HepG2 (cell line): Measurements from ENCODE around the gene CDK2. TPM values are rescaled to one million over a fixed set of nuclear protein-coding genes. Genes with fewer than 3 reads are reported as not detected.

ENCODE experiments used
- ATAC-seq: fragments of 200-7000 bp; cut with Tn5 transposase; 3 replicates; pipeline ENCODE4 v1.9.1; 2020; ENCODE audit warnings: mild to moderate bottlenecking, moderate library complexity
- BruUV-seq: library from RNA; stranded (reverse); fragments of 400-500 nt; replicated peaks from 2 replicates; lab custom pipeline; 2021; lab: Mats Ljungman, UMichigan
- CTCF ChIA-PET: fragments of 300-600 bp; formaldehyde crosslinking; extraction: SDS; loops from one replicate; lab custom pipeline; 2021; ENCODE audit warnings: low total read pairs, inconsistent platforms, low intra/inter-chr PET ratio; lab: Yijun Ruan, JAX
- POLR2A ChIA-PET: fragments of 350-600 bp; sonication (Branson Sonifier 250); formaldehyde crosslinking; loops from one replicate; lab custom pipeline; 2020; ENCODE audit warnings: antibody characterized with exemption, inconsistent platforms; lab: Yijun Ruan, JAX
- DNase-seq: peaks from one replicate; pipeline ENCODE4 v3.0.0-alpha.2; 2015; ENCODE audit warnings: low spot score
- FAIRE-seq: peaks from 3 replicates; lab custom pipeline; 2011; peaks lifted over from hg19 to GRCh38; lab: Jason Lieb, UNC
- H2AFZ ChIP-seq: one replicate; pipeline ENCODE4 v1.6.1; 2011; ENCODE audit warnings: low read length, inconsistent platforms
- H3K27ac ChIP-seq: fragments of 300-600 bp; 3 replicates; pipeline ENCODE4 v1.8.0; 2011; ENCODE audit warnings: mixed run types, mild to moderate bottlenecking, mixed read lengths, low read length, inconsistent platforms; ENCODE audit not compliant: insufficient read depth; ENCODE audit errors: extremely low read length
- H3K27me3 ChIP-seq, 2 experiments: fragments of 200-600 bp in 1 of 2; 2 replicates in 1 of 2; 3 replicates in 1 of 2; pipeline versions ENCODE4 v1.6.0 to v1.8.0; 2011; ENCODE audit warnings: low read length in 2 of 2, mild to moderate bottlenecking in 2 of 2, moderate library complexity in 2 of 2, inconsistent platforms in 1 of 2; ENCODE audit not compliant: insufficient read depth in 2 of 2, control insufficient read depth in 1 of 2
- H3K36me3 ChIP-seq, 2 experiments: fragments of 200-600 bp in 1 of 2; replicated peaks in 1 of 2; 2 replicates in 1 of 2; 3 replicates in 1 of 2; pipeline versions ENCODE4 v1.5.1 to v1.8.0; 2011; ENCODE audit warnings: low read length in 2 of 2, inconsistent platforms in 1 of 2; ENCODE audit not compliant: insufficient read depth in 2 of 2, control insufficient read depth in 1 of 2
- H3K4me1 ChIP-seq: 2 replicates; pipeline ENCODE4 v1.5.1; 2012; ENCODE audit warnings: low read length, inconsistent platforms; ENCODE audit not compliant: insufficient read depth
- H3K4me2 ChIP-seq: 2 replicates; pipeline ENCODE4 v1.6.0; 2011; ENCODE audit warnings: low read depth, low read length, inconsistent platforms
- H3K4me3 ChIP-seq, 3 experiments: fragments of 200-600 bp in 1 of 3; sonication (generic), shearing (Covaris generic) in 1 of 3; replicated peaks in 1 of 3; 2 replicates each; pipeline ENCODE4 v1.5.1; 2011 to 2016; ENCODE audit warnings: low read length in 3 of 3, inconsistent platforms in 2 of 3, low read depth in 2 of 3, mild to moderate bottlenecking in 2 of 3, control low read depth in 1 of 3, mixed read lengths in 1 of 3; ENCODE audit not compliant: insufficient read depth in 1 of 3
- H3K79me2 ChIP-seq: one replicate; pipeline ENCODE4 v1.6.1; 2011; ENCODE audit warnings: low read length, inconsistent platforms; ENCODE audit not compliant: insufficient read depth
- H3K9ac ChIP-seq: 2 replicates; pipeline ENCODE4 v1.6.0; 2011; ENCODE audit warnings: mild to moderate bottlenecking, low read depth, low read length, inconsistent platforms; ENCODE audit not compliant: insufficient read depth
- H3K9me3 ChIP-seq: 2 replicates; pipeline ENCODE4 v1.5.1; 2012; ENCODE audit warnings: mild to moderate bottlenecking, low read length
- H4K20me1 ChIP-seq: 2 replicates; pipeline ENCODE4 v1.6.0; 2011; ENCODE audit warnings: inconsistent platforms, mild to moderate bottlenecking, low read length, moderate library complexity; ENCODE audit not compliant: insufficient read depth
- AFF4 ChIP-seq: sonication (generic); formaldehyde crosslinking; IDR thresholded peaks from 2 replicates; pipeline ENCODE4 v1.4.0; 2020; ENCODE audit warnings: missing genetic modification reagents
- ATF1 ChIP-seq: IDR thresholded peaks from 2 replicates; pipeline ENCODE4 v1.6.1; 2016; ENCODE audit warnings: mild to moderate bottlenecking, control low read depth
- CAMTA2 ChIP-seq: sonication (generic); formaldehyde crosslinking; IDR thresholded peaks from 2 replicates; pipeline ENCODE4 v1.4.0; 2020; ENCODE audit warnings: mild to moderate bottlenecking, missing genetic modification reagents, borderline replicate concordance
- ELF3 ChIP-seq: IDR thresholded peaks from 2 replicates; pipeline ENCODE4 v1.6.1; 2016; ENCODE audit warnings: missing genetic modification reagents, missing compliant biosample characterization
- KMT2A ChIP-seq: sonication (generic); formaldehyde crosslinking; IDR thresholded peaks from 2 replicates; pipeline ENCODE4 v1.4.0; 2020; ENCODE audit warnings: missing genetic modification reagents
- MXI1 ChIP-seq: IDR thresholded peaks from 3 replicates; pipeline ENCODE4 v1.6.1; 2012; ENCODE audit warnings: low read depth, low read length, inconsistent platforms, borderline replicate concordance
- NFE2 ChIP-seq: sonication (generic); formaldehyde crosslinking; IDR thresholded peaks from 2 replicates; pipeline ENCODE4 v1.4.0; 2020; ENCODE audit warnings: missing genetic modification reagents
- NRL ChIP-seq: sonication (generic); formaldehyde crosslinking; IDR thresholded peaks from 2 replicates; pipeline ENCODE4 v1.5.0; 2020; ENCODE audit warnings: missing genetic modification reagents, mild to moderate bottlenecking, moderate library complexity, borderline replicate concordance
- PHF20 ChIP-seq: sonication (generic); formaldehyde crosslinking; IDR thresholded peaks from 2 replicates; pipeline ENCODE4 v1.5.0; 2020; ENCODE audit warnings: mild to moderate bottlenecking, missing genetic modification reagents
- RFXAP ChIP-seq: sonication (generic); formaldehyde crosslinking; IDR thresholded peaks from 2 replicates; pipeline ENCODE4 v1.4.0; 2020; ENCODE audit warnings: missing genetic modification reagents, borderline replicate concordance
- TEAD2 ChIP-seq: sonication (generic); formaldehyde crosslinking; IDR thresholded peaks from 2 replicates; pipeline ENCODE4 v1.9.0; 2021; ENCODE audit warnings: missing genetic modification reagents
- ZFP37 ChIP-seq: sonication (generic); formaldehyde crosslinking; IDR thresholded peaks from 2 replicates; pipeline ENCODE4 v1.4.0; 2020; ENCODE audit warnings: missing genetic modification reagents, borderline replicate concordance
- ZNF337 ChIP-seq: sonication (generic); formaldehyde crosslinking; IDR thresholded peaks from 2 replicates; pipeline ENCODE4 v1.5.1; 2020; ENCODE audit warnings: missing genetic modification reagents, low read depth, mild to moderate bottlenecking, borderline replicate concordance
- ZNF530 ChIP-seq: sonication (generic); formaldehyde crosslinking; IDR thresholded peaks from 2 replicates; pipeline ENCODE4 v1.5.0; 2020; ENCODE audit warnings: low read depth, mild to moderate bottlenecking, missing genetic modification reagents
- ZNF557 ChIP-seq: sonication (generic); formaldehyde crosslinking; IDR thresholded peaks from 2 replicates; pipeline ENCODE4 v1.4.0; 2020; ENCODE audit warnings: missing genetic modification reagents
- ZNF569 ChIP-seq: sonication (generic); formaldehyde crosslinking; IDR thresholded peaks from 2 replicates; pipeline ENCODE4 v1.5.0; 2020; ENCODE audit warnings: mild to moderate bottlenecking, missing genetic modification reagents, moderate library complexity, borderline replicate concordance
- ZNF619 ChIP-seq: sonication (generic); formaldehyde crosslinking; IDR thresholded peaks from 2 replicates; pipeline ENCODE4 v1.4.0; 2020; ENCODE audit warnings: mild to moderate bottlenecking, missing genetic modification reagents
- WGBS: methylation state at CpG from one replicate; pipeline ENCODE4 v1.1.6; 2017; ENCODE audit warnings: low lambda C conversion rate; 5-methylcytosine and 5-hydroxymethylcytosine counted together
- in situ Hi-C: cut with HindIII; loops from 2 replicates; pipeline ENCODE4 v1.10.0; 2017; ENCODE audit warnings: low pct_unique_long_range_greater_than_20kb; ENCODE audit not compliant: extremely low pct_ligation_motif_present
- intact Hi-C: fragments of 100-400 bp; cut with micrococcal nuclease; formaldehyde crosslinking; loops from one replicate; pipeline ENCODE4 v1.10.0; 2022; ENCODE audit not compliant: unreplicated experiment
- polyA plus RNA-seq, 8 experiments: library from polyadenylated mRNA; depleted of rRNA in 3 of 8; stranded (reverse) in 7 of 8; unstranded in 1 of 8; fragments of >200 nt; fragmentation: Illumina TruSeq in 4 of 8; extraction: Trizol in 4 of 8; gene quantifications; 2 replicates each; pipeline versions ENCODE4 v1.2.1 to v1.2.3, GENCODE V29; 2011 to 2016; ENCODE audit warnings: low read depth in 4 of 8, missing spikeins in 1 of 8, mixed read lengths in 1 of 8; ENCODE audit not compliant: insufficient read depth in 1 of 8
- total RNA-seq, 5 experiments: library from RNA; depleted of rRNA; stranded (reverse); fragments of >200 nt; fragmentation: Illumina TruSeq; extraction: Trizol; gene quantifications; 2 replicates each; pipeline ENCODE4 v1.2.3, GENCODE V29; 2016; ENCODE audit warnings: low read depth in 1 of 5

CDK2 gene
- total and polyA plus RNA-seq, 2 of the 13 experiments (the other 11 are each of a cell fraction or from before 2014, with no cell fraction given), result 47.5 to 52.6 TPM

DNA sequence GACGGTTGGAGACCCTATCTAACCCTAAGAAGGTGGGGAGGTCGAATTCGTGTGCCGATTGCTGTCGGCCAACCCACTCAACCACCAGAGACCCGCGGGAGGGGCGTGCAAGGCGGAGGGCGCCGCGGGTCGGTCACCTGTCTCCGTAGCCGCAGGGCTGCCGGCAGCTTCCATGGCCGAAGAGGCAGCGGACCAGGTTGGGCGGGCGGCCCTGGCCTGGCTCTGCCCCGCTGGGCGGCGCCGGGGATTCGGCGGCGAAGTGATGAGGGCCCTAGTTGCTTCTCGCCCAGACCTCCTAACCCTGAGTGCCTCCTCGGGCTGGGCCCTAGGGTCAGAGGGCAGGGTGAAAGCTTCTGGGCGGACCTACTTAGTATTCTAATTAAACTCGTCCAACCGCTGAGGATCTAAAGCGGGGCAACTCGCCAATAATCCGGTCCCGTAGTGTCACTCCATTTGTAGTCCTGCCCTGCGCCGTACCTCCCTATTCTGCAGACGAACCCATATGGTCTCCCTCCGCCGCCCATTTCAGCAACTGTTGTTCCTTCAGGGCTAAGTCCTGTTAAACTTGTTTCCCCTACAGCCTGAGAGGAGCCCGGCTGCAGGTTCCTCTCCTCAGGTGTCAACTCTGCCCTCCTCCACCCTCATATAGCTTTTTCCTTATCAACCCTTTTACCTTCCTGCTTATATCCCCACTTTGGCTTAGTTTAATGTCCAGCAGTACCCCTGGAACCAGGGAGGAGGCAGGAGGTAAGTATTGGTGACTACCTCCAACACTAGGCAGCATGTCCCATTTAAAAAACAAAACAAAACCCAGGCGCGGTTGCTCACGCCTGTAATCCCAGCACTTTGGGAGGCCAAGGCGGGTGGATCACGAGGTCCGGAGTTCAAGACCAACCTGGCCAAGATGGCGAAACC, 38.8 kb upstream of the CDK2 start, which contains the start of gene PYM1:
PYM1 (minus strand) TSS at position 307 of the 915 bp plus-strand sequence; CDS start at position 174, 133 bp downstream.
- peaks cover 9% of the 10 kb centered on the region; the same call in 1 of the 2 replicates for H4K20me1 ChIP-seq
- intact Hi-C loops (loop anchor here (1.0 kb wide), 2 partner anchors 99 to 111 kb away; partner anchors contain the start of genes DNAJC14 and SARNP), in situ Hi-C loops (loop anchor here (5.0 kb wide), 1 partner anchor 96 kb away; no protein-coding TSS in a partner anchor)
- H3K4me3 ChIP-seq, result peak within 1 kb of the TSS; percentile 72 to 90 (median 89)
- FAIRE-seq (no peak), ATAC-seq (peak; percentile 72), DNase-seq (peak; percentile 89)
- POLR2A ChIA-PET, result interaction anchor here (0.6 to 10.5 kb wide), 19 partner anchors 9 to 207 kb away, joined by 3 to 108 read pairs (median 4); partner anchors contain the start of genes DNAJC14, ORMDL2, RAB5B and RDH5
- WGBS, result 0% methylated on average over 18 of the region's 49 CpGs
- H3K9me3 ChIP-seq, result no peaks in the 10 kb centered on the region
- H3K27ac ChIP-seq, result peak within 1 kb of the TSS; percentile 96
- no peak within 1 kb of the TSS for H2AFZ ChIP-seq
- BruUV-seq, result TSS peak; percentile 81
- H3K79me2 ChIP-seq, result peaks cover 44% of the 10 kb centered on the region
- H3K27me3 ChIP-seq, result peaks cover 0 to 8% of the 10 kb centered on the region in 2 experiments; a peak in 1 of 5 replicates
- H3K36me3 ChIP-seq, result no peaks in the 10 kb centered on the region; a peak in 2 of 5 replicates
- H3K4me1 ChIP-seq, result peaks cover 59% of the 10 kb centered on the region
- H3K4me2 ChIP-seq, result peak within 1 kb of the TSS; percentile 97
- peak within 1 kb of the TSS; percentile 96 for H3K9ac ChIP-seq
- CTCF ChIA-PET, result interaction anchor here (1.9 kb wide), 1 partner anchor 12 kb away, joined by 8 read pairs; no protein-coding TSS in a partner anchor
- 0 out of 2 replicates have a peak, but pooled peaks have one; percentile 26 for TF ChIP-seq PHF20 (CRISPR knock-in tag)
- no peak for TF ChIP-seq TEAD2 (CRISPR knock-in tag)
- 0 out of 2 replicates have a peak, but pooled peaks have one; percentile 11 for TF ChIP-seq ZNF557 (CRISPR knock-in tag)
- TF ChIP-seq ZNF619 (CRISPR knock-in tag), result peak; percentile 51; the same call in 1 of the 2 replicates
- no peak for TF ChIP-seq NFE2
- TF ChIP-seq ZFP37 (CRISPR knock-in tag), result no peak
- TF ChIP-seq RFXAP (CRISPR knock-in tag), result 0 out of 2 replicates have a peak, but pooled peaks have one; percentile 14
- TF ChIP-seq ZNF337, result peak; percentile 63; the same call in 1 of the 2 replicates
- no peak for TF ChIP-seq ZNF530 (CRISPR knock-in tag)
- peak; percentile 30; the same call in 1 of the 2 replicates for TF ChIP-seq KMT2A
- 0 out of 3 replicates have a peak, but pooled peaks have one; percentile 41 for TF ChIP-seq MXI1
- peak; percentile 7 for TF ChIP-seq ELF3
- TF ChIP-seq ZNF569 (CRISPR knock-in tag), result 0 out of 2 replicates have a peak, but pooled peaks have one; percentile 79
- no peak; the same call in 1 of the 2 replicates for TF ChIP-seq AFF4 (CRISPR knock-in tag)
- no peak for TF ChIP-seq ATF1
- TF ChIP-seq NRL (CRISPR knock-in tag), result peak; percentile 24; the same call in 1 of the 2 replicates
- TF ChIP-seq CAMTA2, result 0 out of 2 replicates have a peak, but pooled peaks have one; percentile 36
